GM21619 (cell line): Measurements from ENCODE around the gene FNDC11.
"Not testable (repeated sequence)": the region's sequence is repeated elsewhere in the genome, so short reads cannot be mapped to it uniquely, and the experiment has no call there.

ENCODE experiments used
- ATAC-seq: cut with Tn5 transposase; IDR thresholded peaks from one replicate; pipeline ENCODE4 v1.9.1; 2021; ENCODE audit not compliant: unreplicated experiment

Gene FNDC11

DNA sequence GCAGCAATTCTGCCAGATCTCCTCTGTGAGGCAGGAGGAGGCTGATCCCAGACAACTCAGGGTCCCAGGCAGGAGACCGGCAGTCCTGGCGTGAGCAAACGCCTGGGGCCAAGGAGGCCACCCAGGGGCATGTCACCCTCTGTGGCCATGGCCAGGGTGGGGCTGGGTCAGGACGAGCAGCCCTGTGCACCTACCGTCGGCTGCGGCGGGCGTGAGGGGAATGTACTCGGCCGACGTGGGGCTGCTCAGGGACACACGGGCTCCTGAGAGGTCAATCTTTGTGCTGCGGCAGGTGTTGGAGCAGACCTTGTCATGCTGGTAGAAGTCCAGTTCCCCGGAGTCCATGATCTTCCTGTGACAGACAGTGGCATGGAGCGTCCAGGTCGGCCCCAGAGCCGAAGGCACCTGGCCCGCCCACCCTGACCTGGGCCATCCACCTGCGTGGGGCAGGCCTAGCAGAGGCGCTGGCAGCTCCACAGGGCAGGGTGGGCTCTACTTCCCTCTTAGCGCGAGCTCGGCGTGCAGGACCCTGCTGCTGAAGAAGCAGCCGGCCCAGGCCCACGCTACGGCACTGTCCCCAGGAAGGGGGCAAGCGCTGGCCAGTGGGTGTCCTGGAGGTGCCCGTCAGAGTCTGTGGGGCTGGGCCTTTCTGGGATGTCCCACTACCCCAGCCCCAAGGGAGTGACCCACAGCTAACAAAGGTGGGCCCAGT lies 41.6 kb downstream of the FNDC11 start:
- ATAC-seq = no peak

DNA sequence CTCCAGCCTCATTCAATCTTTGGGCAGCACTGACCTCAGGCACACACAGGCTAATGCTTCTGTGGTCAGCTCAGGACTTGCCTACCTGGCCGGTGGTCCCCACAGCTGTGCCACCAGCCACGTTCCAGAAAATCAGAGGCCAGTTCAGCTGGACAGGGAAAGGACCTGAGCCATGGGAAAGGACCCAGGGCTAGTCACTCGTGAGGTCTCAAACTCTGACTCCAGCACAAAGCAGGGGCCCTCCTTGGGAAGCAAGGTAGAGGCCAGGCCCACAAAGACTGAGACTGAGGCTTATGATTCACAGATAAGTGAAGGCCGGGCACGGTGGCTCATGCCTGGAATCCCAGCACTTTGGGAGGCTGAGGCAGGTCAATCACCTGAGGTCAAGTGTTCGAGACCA lies 42.5 kb downstream of the FNDC11 start:
- ATAC-seq = no peak

DNA sequence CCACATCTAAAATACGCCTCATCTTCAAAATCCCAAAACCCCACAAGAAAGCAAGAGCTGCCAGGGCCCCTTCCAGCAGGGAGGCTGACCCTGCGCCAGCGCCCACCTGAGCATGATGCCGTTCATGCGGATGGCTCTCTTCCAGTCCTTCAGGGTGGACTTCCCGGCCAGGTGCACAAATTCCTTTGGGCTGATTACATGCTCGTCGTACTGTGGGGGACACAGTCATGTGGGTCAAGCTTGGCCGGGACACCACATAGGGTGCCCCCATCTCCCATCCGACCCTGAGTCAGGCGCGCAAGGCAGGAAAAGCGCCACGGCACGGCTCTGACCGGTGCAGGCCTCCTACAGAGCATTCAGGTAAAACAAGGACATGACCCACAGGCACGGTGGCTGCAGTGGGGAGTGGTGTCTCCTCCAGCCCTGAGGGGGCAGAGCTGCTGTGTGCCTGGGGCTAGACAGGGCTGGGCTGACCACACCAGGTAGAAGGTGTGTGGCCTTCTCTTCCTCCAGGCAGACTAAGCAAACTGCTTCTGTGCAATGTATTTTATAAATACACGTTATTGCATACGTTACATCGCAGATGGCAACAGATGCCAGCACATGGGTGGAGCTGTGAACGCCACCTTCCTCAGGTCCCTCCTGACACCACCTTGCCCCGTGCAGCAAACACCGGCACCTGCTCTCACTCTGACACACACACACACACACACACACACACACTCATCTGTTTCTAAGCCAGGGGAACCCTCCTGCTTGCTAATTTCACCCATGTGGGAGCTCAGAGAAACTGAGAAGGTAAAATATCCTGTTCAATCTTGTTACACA lies 43.9 kb downstream of the FNDC11 start:
- no peak for ATAC-seq

DNA sequence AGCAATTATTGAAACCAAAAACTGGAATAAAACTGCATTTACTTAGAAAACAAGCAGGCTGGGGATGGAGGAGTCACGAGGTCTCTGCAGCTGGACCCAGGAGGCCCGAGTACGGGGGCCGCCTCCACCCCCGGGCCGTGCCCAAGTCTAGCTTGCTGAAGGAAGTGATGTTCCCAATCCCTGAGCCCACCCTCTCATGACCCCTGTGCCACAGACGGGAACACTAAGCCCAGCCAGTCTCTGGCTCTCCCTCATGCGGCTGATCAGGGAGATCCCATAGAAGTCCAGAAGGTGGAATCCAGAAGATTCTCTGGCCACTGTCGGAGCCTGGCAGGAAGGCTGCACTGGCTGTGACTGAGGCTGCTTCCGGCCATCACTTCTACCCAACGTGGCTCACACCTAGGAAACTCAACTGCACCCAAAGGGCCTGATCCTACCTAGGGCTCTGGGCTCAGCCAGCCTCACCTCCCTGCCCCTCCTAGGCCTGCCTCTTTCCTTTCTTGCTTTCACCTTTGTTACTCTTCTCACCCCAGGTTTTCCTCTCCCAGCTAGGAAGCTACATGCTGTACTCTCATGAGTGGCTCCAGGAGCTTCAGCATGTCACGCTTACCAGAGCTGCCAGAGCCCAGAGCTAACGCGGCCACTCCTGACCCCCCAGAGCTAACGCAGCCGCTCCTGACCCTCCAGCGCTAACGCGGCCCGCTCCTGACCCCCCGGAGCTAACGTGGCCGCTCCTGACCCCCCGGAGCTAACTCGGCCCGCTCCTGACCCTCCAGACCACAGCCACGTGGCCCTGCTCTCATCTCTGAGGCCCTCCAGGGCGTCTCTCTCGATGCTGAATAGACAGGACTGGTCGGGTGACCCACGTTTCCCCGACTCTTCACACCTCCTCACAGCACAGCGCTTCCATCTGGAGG lies 44.8 kb downstream of the FNDC11 start:
- ATAC-seq = no peak

DNA sequence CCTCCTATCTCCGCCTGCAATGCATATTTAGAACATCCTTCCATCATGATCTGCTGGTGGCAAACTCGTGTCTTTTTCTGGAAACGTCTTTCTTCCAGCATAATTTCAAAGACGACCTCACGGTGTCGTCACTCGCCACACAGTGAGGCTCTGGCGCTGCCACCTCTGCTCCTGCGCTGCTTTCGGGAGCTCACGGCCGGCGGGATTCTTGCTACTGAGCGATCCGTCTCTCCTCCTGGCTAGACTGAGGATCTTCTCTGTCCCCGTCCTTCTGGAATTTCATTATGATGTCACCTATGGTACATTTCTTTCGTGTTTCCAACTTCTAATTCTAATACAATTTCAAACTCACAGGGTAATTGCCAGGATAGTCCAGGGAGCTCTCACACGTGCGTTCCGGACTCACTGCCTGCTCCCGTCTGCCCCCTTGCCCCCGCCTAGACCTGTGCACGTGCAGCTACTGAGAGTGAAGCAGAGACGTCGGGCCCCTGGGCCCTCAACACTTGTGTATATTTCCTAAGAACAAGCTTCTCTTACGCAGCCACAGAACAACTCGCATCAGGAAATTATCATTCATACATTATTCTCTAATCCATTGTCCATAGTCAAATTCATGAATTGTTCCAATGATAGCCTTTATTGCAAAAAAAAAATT lies 45.6 kb downstream of the FNDC11 start:
- ATAC-seq = no peak

DNA sequence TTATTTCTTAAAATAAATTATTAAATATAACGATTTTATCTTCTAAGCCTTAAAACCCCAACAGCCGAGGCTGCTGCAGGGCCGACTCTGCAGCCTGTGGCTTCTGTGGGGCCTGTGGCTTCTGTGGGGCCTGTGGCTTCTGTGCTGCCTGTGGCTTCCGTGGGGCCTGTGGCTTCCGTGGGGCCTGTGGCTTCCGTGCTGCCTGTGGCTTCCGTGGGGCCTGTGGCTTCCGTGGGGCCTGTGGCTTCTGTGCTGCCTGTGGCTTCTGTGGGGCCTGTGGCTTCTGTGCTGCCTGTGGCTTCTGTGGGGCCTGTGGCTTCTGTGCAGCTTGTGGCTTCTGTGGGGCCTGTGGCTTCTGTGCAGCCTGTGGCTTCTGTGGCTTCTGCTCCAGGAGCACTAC lies 47.7 kb downstream of the FNDC11 start:
- not testable (repeated sequence) for ATAC-seq

DNA sequence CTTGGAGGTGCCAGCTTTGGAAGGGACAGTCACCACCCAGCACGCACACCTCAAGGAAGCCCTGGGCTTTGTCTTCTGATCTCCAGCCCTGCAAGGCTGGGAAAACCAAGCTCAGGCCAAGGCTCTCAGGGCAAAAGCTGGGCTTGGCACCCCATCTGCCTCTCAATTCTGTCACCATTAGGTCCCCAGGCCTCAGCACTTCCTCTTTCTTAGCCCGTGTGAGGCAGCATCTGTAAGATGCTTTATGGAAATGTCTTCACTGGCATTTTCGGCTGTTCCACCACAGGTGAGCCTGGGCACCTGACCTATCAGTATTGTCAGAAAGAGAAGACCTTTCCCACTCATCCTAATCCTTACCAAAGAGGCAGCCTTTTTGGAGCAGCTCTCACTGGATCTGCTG lies 48.4 kb downstream of the FNDC11 start:
- ATAC-seq = no peak
